Stimulated activated CD4-positive, alpha-beta T cell treated with anti-CD3 and anti-CD28 coated beads, TNF-alpha, amount 100 ng/mL, for 24 hours (primary cell): ENCODE measurements around the gene MRPS15.

Experiments
- DNase-seq, 3 experiments: peaks; one replicate each; pipeline ENCODE4 v3.0.0-alpha.2; 2020; ENCODE audit warnings: low read depth in 3 of 3

The MRPS15 gene

GRCh38 chr1:36420409-36420808, 43.8 kb downstream of the MRPS15 start:
- no peak for DNase-seq

GRCh38 chr1:36419569-36419968, 44.6 kb downstream of the MRPS15 start:
- DNase-seq: no peak

- no peak for DNase-seq
These were observed 45.0 kb downstream of the MRPS15 start for GRCh38 chr1:36419140-36419539.

- no peak for DNase-seq
These were observed 46.3 kb downstream of the MRPS15 start for GRCh38 chr1:36417931-36418330.

- no peak for DNase-seq
These were observed 48.4 kb downstream of the MRPS15 start for GRCh38 chr1:36415661-36416326.

GRCh38 chr1:36414384-36414783, 49.8 kb downstream of the MRPS15 start:
- no peak for DNase-seq

- peak in 2 of 3 experiments; percentile 27 to 31 for DNase-seq
These were observed 52.2 kb downstream of the MRPS15 start for GRCh38 chr1:36411674-36412648.

- no peak for DNase-seq
These were observed 55.7 kb downstream of the MRPS15 start for GRCh38 chr1:36408479-36408878.

- no peak for DNase-seq
These were observed 57.7 kb downstream of the MRPS15 start for GRCh38 chr1:36406440-36406839.
